ENCODE measurements around the gene ABTB1.

ABTB1 gene

DNA sequence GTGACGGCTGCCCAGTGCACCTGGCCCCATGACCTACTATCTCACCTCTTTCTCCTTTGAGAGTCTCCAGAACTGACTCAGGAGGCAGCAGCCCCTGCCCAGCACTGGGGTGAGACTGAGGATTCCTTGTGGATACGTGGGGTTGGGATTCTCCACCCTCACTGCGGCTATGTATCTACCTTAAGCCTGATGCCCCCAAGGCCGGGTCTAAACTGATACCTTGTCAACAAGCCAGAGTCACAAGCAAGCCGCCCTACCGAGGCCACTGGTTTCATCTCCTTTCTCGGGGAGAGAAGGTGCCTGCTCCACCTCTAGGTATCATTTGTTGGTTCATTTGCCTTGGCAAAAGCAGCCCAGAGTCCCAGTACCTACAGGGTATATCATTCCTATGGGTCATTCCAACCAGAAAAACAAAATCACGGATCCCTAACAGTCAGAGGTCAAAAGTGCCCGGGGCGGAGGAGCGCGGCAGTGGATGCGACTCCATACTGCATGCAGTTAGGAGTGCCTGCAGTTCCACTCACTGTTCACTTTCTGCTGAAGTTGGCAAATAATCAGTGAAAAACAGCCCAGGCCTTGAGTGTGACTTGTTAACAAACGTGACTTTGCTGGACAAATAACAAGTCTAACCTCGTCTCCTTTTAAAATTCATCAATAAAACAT, 47.5 kb downstream of the ABTB1 start:
- DNase-seq (ENCODE audit: low read depth in 3 of 3) = no peak

DNA sequence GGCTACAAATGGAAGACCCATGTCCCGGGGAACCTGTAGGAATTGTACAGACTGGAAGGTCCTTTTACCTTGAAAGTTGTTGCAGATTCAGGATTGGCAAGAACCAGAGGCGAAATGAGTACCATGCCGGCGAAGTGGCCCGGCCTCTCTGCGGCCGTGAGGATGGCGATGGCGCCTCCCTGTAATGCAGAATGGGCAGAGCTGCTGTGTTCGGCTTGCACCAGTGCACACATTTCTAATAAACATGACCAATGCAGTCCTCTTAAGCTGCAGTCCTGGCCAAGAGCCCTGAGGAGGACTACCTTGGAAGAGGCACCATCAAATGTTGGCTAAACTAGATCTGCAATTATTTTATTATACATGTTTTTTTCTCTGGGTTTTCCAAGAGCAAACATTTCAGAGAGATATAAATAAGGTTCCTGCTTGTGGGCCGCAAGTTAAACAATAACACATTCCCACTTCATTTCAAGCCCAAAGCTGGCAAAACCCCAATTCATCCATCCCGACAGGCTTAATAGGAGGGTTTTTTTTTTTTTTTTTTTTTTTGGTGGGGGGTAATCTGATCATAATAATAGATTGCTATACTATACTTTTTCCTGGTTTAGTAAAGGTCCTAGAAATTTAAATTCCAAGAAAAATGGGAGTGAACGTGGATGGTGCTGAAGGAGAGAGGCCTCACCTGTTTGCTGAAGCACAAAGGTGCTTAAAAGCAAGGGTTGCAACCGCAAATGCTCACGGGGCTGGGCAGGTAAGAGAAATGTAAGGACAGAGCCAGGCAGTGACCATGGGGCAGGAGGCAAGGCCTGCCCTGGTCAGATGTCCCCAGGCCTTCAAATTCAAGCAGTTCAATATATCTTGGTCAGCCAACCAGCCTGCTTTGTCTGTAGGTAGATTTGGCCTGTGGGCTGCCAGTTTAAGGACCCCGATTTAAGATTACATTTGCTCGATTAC, 48.5 kb downstream of the ABTB1 start:
- DNase-seq (ENCODE audit: low read depth in 3 of 3) = no peak

DNA sequence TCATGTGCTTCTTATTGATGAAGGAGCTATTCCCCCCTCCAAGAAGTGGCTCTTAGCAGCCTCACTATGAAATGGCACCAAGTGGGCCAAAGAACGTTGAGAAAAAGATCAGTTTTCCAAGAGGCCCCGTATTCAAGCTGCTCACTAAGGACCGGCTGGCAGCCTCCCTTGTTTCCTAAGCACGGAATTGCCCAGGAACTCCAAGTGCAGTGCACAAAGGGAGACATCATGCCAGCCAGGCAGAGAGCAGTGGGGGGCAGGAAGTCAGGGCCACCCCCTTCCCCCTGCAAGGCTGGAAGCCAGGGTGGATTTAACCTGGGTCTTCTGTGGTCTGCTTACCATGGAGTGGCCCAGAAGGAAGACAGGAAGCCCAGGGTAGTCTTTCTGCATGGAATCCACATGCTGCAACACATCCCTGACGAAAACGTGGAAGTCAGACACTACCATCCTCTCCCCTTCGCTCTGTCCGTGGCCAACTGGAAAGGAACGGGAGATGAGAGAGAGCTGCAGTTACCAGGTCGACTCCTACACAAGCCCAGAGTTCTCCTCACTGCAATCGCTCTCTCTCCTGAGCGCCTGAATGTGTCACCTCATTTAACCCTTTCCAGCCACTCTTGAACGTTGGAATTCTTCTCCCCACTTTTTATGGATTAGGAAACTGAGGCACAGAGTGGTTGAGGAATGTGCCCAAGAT, 49.5 kb downstream of the ABTB1 start:
- DNase-seq (ENCODE audit: low read depth in 3 of 3) = no peak

DNA sequence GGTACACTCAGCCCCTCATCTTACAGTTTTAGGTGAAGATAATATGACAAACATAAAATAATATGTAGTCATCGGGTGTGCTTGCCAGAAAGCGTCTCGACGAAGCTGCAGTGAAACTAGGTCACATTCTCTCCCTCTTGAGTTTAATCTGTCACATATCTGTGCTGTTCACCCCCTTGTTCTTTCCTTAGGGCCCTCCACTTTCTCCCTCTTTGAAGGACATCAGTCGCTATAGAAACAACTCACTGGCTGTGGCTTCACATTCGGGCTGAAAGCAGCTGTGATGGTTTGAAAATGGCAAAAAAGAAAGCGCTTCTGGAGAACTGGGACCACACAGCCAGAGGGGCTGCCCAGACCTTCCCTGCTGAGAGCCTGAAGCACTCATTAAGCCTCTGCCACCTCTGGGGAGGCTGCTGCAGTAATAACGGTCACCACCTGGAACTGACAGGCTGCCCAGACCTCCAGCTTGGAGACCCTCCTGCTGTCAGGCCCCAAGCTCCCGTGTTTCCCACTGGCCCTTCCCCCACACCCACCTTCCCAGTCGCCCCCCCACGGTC, 50.3 kb downstream of the ABTB1 start:
- no peak for DNase-seq (ENCODE audit: low read depth in 3 of 3)

DNA sequence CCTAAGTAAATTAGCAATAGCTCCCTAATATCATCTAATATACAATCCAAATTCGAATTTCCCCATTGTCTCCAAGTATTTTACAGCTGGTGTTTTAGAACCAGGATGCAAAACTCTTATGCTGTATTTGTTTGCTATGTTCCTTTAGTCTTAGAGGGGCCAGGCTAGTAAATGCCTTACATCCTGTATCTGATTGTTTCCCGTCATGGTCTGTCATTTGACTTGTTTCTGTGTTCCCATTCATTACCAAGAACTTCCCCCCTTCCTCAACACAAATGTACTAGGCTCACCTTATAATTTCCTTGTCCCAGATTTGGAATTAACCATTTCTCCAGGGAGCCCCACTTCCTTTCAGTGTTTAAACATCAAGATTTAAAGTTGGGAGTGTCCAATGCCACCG, 54.1 kb downstream of the ABTB1 start:
- no peak for DNase-seq (ENCODE audit: low read depth in 3 of 3)

DNA sequence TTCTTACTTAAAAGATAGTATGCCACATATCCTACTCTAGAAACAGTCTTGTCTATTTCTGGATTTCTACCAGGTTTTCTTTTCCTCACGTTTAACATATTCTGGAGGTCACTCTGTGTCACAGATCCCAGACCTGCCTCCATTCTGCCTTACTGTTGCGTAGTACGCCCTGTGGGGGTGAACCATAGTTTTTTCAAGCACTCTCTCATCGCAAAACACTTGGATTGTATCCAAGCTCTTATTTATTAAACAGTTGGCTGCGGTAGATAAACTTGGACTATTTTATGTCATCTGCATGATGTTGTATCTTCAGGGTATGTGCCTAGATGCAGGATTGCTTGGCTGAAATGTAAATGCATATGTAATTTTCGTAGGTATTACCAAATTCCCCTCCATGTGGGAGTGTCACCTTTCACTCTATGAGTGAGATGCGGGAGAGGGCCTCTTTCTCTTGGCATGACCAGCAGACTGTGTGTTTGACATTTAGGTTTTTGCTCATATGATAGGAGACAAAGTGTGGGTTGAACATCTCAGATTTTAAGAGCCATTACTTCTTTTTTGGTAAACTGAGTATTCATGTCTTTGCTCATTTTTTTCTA, 55.8 kb downstream of the ABTB1 start:
- no peak for DNase-seq (ENCODE audit: low read depth in 3 of 3)

DNA sequence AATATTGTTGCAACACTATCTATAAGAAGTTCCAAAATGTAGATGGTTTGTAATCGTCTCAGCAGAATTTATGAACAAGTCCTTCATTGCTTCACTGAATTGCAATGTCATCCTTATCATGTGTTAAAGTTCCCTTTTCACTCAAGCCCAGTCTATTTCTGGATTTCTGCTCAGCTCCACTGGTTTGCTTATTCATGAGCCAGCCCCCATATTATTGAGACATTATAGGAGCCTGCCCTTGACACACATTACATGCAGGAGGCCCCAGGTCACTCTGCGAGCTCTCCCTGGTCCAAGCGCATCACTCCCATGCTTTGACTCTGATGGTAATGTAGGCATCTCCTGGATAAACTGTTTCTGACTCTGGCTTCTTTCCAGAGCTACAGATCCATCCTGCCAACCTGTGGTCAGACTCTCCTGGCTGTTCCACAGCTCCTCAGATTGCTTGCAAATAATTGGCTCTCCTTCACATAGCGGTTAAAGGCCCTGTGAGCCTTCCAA, 56.9 kb downstream of the ABTB1 start:
- no peak for DNase-seq (ENCODE audit: low read depth in 3 of 3)

DNA sequence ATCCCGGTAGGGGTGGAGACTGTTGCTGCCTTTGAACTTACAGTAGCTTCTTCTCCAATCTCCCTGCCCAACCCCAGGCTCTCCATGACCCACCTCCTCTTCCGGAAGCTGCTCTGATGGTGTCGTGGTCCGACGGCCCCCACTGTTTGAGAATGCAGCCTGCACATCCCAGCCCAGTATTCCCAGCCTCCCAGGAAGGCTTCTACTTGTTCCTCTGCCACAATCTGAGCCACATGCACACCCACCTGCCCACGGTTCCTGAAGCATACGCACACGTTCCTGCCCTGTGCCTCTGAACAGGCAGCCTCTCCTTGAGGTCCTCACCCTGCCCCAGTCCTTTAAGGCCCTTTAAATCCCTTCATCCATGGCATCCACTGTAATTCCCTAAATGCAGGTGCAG, 57.4 kb downstream of the ABTB1 start:
- DNase-seq (ENCODE audit: low read depth in 3 of 3) = no peak
